MM.1S (cell line): ENCODE results near the gene R3HDM1.

ENCODE experiments used
- DNase-seq: peaks from one replicate; pipeline ENCODE4 v3.0.0-alpha.2; 2015
- H2AFZ ChIP-seq: fragments of 300-600 bp; sonication (generic); 2 replicates; pipeline ENCODE4 v1.6.0; 2016; ENCODE audit warnings: antibody characterized with exemption, low read length
- H3F3A ChIP-seq: fragments of 300-600 bp; sonication (generic); 2 replicates; pipeline ENCODE4 v1.6.1; 2016; ENCODE audit warnings: mild to moderate bottlenecking, antibody characterized with exemption, low read length, moderate library complexity, mixed read lengths; ENCODE audit not compliant: insufficient read depth
- H3K27ac ChIP-seq: fragments of 300-600 bp; sonication (generic); 2 replicates; pipeline ENCODE4 v1.5.1; 2016; ENCODE audit warnings: mild to moderate bottlenecking, low read length
- H3K27me3 ChIP-seq: fragments of 300-600 bp; sonication (generic); replicated peaks from 2 replicates; pipeline ENCODE4 v1.6.0; 2016; ENCODE audit warnings: low read length; ENCODE audit not compliant: insufficient read depth
- H3K36me3 ChIP-seq: fragments of 300-600 bp; sonication (generic); replicated peaks from 2 replicates; pipeline ENCODE4 v1.6.1; 2016; ENCODE audit warnings: mild to moderate bottlenecking, low read length, mixed read lengths; ENCODE audit not compliant: insufficient read depth
- H3K4me1 ChIP-seq: fragments of 300-600 bp; sonication (generic); 2 replicates; pipeline ENCODE4 v1.6.1; 2016; ENCODE audit warnings: low read length, mixed read lengths
- H3K4me2 ChIP-seq: fragments of 300-600 bp; sonication (generic); 2 replicates; pipeline ENCODE4 v1.6.0; 2016; ENCODE audit warnings: low read depth, low read length
- H3K4me3 ChIP-seq: fragments of 300-600 bp; sonication (generic); 2 replicates; pipeline ENCODE4 v1.5.1; 2016; ENCODE audit warnings: low read length, mixed read lengths
- H3K79me2 ChIP-seq: fragments of 300-600 bp; sonication (generic); 2 replicates; pipeline ENCODE4 v1.6.1; 2016; ENCODE audit warnings: mixed run types, low read length, mixed read lengths
- H3K9ac ChIP-seq: fragments of 300-600 bp; sonication (generic); 2 replicates; pipeline ENCODE4 v1.6.1; 2016; ENCODE audit warnings: low read length, mixed read lengths
- H3K9me2 ChIP-seq: fragments of 300-600 bp; sonication (generic); replicated peaks from 2 replicates; pipeline ENCODE4 v1.6.1; 2016; ENCODE audit warnings: mild to moderate bottlenecking, low read length, mixed read lengths; ENCODE audit not compliant: insufficient read depth
- H3K9me3 ChIP-seq: fragments of 300-600 bp; sonication (generic); replicated peaks from 2 replicates; pipeline ENCODE4 v1.6.1; 2016; ENCODE audit warnings: mild to moderate bottlenecking, low read length, mixed read lengths; ENCODE audit not compliant: insufficient read depth
- H4K20me1 ChIP-seq: fragments of 300-600 bp; sonication (generic); 2 replicates; pipeline ENCODE4 v1.6.1; 2016; ENCODE audit warnings: mild to moderate bottlenecking, low read length, moderate library complexity, mixed read lengths; ENCODE audit not compliant: insufficient read depth
- EZH2 ChIP-seq: fragments of 300-600 bp; sonication (generic); optimal IDR thresholded peaks from 2 replicates; pipeline ENCODE3; 2017; ENCODE audit warnings: low read depth, mild to moderate bottlenecking, antibody characterized with exemption, low read length, mixed read lengths
- EZH2phosphoT487 ChIP-seq: fragments of 300-600 bp; sonication (generic); IDR thresholded peaks from 2 replicates; pipeline ENCODE4 v1.6.1; 2018; ENCODE audit warnings: antibody characterized with exemption, low read length
- TF ChIP-seq, protein P1 (sequence below): fragments of 300-600 bp; sonication (generic); IDR thresholded peaks from 2 replicates; pipeline ENCODE4 v1.5.1; 2016; ENCODE audit warnings: antibody characterized with exemption, low read length, mixed read lengths

The R3HDM1 gene

DNA sequence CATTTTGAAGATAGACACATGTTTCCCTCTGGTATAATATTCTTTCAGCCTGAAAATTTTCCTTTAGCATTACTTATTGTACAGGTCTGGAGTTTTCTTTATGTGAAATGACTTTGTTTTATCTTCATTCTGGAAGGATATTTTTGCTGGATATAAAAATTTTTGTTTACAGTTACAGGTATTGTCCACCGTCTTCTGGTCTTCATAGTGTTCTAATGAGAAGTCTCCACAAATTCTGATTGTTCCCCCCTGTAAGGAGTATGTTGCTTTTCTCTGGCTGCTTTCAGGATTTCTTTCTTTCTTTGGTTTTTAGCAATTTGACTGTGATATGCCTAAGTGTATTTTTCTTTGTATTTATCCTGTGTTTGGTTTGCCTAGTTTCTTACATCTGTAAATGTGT lies 225.4 kb downstream of the R3HDM1 start:
- H3K9me3 ChIP-seq: no peaks in the 10 kb centered on the region
- TF ChIP-seq, protein P1, sequence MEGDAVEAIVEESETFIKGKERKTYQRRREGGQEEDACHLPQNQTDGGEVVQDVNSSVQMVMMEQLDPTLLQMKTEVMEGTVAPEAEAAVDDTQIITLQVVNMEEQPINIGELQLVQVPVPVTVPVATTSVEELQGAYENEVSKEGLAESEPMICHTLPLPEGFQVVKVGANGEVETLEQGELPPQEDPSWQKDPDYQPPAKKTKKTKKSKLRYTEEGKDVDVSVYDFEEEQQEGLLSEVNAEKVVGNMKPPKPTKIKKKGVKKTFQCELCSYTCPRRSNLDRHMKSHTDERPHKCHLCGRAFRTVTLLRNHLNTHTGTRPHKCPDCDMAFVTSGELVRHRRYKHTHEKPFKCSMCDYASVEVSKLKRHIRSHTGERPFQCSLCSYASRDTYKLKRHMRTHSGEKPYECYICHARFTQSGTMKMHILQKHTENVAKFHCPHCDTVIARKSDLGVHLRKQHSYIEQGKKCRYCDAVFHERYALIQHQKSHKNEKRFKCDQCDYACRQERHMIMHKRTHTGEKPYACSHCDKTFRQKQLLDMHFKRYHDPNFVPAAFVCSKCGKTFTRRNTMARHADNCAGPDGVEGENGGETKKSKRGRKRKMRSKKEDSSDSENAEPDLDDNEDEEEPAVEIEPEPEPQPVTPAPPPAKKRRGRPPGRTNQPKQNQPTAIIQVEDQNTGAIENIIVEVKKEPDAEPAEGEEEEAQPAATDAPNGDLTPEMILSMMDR: no peak
- TF ChIP-seq EZH2: no peak
- TF ChIP-seq EZH2phosphoT487: no peak
- no peaks in the 10 kb centered on the region for H3F3A ChIP-seq
- DNase-seq: no peak
- no peak overlapping the region for H2AFZ ChIP-seq
- H3K36me3 ChIP-seq: peaks cover 32% of the 10 kb centered on the region
- no peak overlapping the region for H3K9ac ChIP-seq
- no peaks in the 10 kb centered on the region for H3K27me3 ChIP-seq
- peaks cover 59% of the 10 kb centered on the region for H3K79me2 ChIP-seq
- H4K20me1 ChIP-seq: no peaks in the 10 kb centered on the region
- no peak overlapping the region for H3K4me3 ChIP-seq
- no peaks in the 10 kb centered on the region for H3K9me2 ChIP-seq
- H3K27ac ChIP-seq: no peak overlapping the region
- H3K4me1 ChIP-seq: no peaks in the 10 kb centered on the region
- no peak overlapping the region for H3K4me2 ChIP-seq

GRCh38 chr2:135762022-135762421 lies 230.7 kb downstream of the R3HDM1 start:
- no peak overlapping the region for H3K4me2 ChIP-seq
- H4K20me1 ChIP-seq: no peaks in the 10 kb centered on the region
- no peaks in the 10 kb centered on the region for H3K9me2 ChIP-seq
- no peaks in the 10 kb centered on the region for H3K9me3 ChIP-seq
- TF ChIP-seq EZH2 (no peak), EZH2phosphoT487 (no peak)
- TF ChIP-seq, protein P1: no peak
- no peaks in the 10 kb centered on the region for H3F3A ChIP-seq
- H3K4me1 ChIP-seq: no peaks in the 10 kb centered on the region
- H3K4me3 ChIP-seq: no peak overlapping the region
- peaks cover 18% of the 10 kb centered on the region for H3K36me3 ChIP-seq
- peaks cover 65% of the 10 kb centered on the region for H3K79me2 ChIP-seq
- no peak overlapping the region for H3K27ac ChIP-seq
- no peak overlapping the region for H2AFZ ChIP-seq
- H3K9ac ChIP-seq: no peak overlapping the region
- no peaks in the 10 kb centered on the region for H3K27me3 ChIP-seq
- DNase-seq: no peak

DNA sequence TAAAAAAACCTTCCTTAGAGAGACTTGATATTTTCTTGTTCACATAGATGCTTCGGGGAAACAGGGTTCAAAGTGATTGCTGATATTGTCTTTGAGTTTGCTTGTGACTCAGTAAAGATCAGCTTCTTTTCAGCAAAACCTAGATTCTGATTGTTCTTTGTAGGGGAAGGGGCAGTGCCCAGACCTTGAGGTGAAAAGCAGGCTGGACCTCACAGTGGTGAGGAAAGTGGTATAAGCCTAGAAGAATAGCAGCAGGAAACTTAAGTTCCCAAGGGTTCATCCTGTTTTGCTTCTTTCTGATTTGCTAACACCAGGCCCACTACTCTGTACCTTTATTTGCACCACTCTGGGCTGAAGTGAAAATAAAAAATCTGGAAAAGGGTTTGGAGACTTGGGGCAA lies 231.2 kb downstream of the R3HDM1 start:
- no peak for DNase-seq
- H3K4me3 ChIP-seq: no peak overlapping the region
- H3K9ac ChIP-seq: no peak overlapping the region
- no peaks in the 10 kb centered on the region for H3K9me2 ChIP-seq
- H3K27ac ChIP-seq: no peak overlapping the region
- no peak overlapping the region for H3K4me2 ChIP-seq
- H3K9me3 ChIP-seq: no peaks in the 10 kb centered on the region
- no peak overlapping the region for H2AFZ ChIP-seq
- H3K4me1 ChIP-seq: no peaks in the 10 kb centered on the region
- TF ChIP-seq, protein P1: no peak
- no peak for TF ChIP-seq EZH2
- TF ChIP-seq EZH2phosphoT487: no peak
- H3F3A ChIP-seq: no peaks in the 10 kb centered on the region
- peaks cover 65% of the 10 kb centered on the region for H3K79me2 ChIP-seq
- no peaks in the 10 kb centered on the region for H4K20me1 ChIP-seq
- H3K27me3 ChIP-seq: no peaks in the 10 kb centered on the region
- H3K36me3 ChIP-seq: peaks cover 14% of the 10 kb centered on the region; the same call in 1 of the 2 replicates
